GM04504 (cell line): Measurements from ENCODE around the gene CDH15.

Source experiments
- DNase-seq: peaks from one replicate; pipeline ENCODE4 v3.0.0-alpha.2; 2012; ENCODE audit warnings: low read depth

Gene CDH15

DNA sequence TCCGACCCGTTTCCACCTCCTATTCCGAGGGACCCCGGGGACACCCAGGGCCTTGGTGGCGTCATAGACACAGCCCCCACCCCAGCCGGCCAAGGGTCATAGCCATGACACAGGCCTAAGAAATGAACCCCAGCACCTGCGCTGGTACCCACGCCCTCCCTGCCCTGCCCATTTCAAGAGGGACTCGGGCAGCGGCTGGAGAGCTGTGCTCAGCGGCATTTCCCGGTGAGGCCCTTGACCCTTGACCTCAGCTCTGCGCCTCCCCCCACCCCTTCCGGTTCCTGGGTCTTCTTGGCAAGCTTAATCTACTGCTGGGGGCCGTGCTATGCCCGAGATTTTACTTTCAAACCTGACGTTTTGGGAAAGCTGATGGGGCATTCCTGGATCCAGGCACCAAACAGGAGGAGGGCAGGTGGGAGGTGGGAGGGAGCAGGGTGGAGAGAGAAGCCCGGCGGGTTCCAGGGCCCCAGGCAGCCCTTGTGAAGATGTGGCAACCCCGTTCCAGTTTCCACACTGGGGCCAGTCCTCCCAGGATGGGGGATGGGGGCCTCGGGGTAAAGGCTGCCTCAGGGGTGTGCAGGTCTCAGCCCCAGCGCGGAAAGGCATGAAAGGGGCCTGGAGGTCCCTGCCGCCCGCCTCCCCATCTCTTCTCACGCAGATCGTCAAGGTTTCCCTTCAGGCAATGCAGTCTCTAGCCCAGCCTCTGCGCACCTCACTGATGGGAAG, 28.7 kb downstream of the CDH15 start, which contains the start of gene SLC22A31:
Gene SLC22A31 (minus strand): TSS at position 414 of the 726 bp plus-strand sequence. CDS start 36 bp downstream, at position 378.
- no peak for DNase-seq

DNA sequence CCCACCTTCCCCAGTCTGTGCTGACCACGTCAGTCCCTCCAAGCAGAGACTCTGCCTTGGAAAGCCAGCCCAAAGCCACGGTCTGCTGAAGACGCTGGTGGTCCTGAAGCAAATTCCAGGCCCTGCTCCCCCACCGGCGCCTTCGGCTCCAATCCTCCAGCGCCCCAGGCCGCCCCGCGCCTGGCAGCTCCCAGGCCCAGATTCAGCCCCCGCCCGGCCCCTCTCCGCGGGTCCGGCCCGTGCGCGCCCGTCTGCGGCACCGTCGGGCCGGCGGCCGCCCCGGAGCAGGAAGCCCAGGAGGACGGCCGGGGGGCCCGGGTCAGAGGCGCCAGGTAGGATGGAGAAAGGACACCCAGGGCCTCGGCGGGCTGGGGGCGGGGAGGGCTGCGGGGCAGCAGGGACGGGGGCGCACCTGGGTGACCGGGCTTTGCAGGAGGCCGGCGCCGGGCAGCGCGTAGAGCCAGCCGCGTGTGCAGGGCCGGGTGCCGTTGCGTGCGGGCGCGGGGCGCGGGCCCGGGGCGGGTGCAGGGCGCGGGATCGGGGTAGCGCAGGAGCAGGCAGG, 29.4 kb downstream of the CDH15 start:
- DNase-seq, result no peak

GRCh38 chr16:89201439-89202377, 30.2 kb downstream of the CDH15 start:
- no peak for DNase-seq

- DNase-seq, result no peak
Measured at GRCh38 chr16:89202422-89203215, 31.1 kb downstream of the CDH15 start.

GRCh38 chr16:89207993-89208392, 36.4 kb downstream of the CDH15 start:
- no peak for DNase-seq

- no peak for DNase-seq
Measured at GRCh38 chr16:89209522-89210044, 38.0 kb downstream of the CDH15 start.

DNA sequence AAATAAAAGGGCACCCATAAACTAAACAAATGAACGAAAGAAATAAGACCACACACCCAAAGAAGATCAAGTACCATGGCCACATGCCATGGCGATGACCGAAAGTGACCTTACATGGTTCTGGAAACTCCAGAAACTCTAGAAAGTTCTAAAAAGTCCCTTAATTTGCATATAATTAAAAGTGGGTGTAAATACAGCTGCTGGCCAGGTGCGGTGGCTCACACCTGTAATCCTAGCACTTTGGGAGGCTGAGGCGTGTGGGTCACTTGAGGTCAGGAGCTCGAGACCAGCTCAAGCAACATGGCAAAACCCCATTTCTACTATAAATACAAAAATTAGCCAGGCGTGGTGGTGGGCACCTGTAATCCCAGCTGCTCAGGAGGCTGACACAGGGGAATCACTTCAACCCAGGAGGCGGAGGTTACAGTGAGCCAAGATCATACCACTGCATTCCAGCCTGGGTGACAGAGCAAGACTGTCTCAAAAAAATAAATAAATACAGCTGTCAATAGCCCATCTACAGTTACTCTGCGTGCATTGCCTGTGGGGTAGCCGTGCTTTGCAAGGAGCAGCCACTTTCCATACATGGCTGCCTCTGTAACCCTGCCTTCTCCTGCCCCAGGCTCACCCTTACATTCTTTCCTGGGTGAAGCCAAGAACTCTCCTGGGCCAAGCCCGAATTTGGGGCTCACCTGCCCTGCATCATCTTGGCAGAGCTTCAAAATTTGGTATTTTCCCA, 38.8 kb downstream of the CDH15 start:
- no peak for DNase-seq

DNA sequence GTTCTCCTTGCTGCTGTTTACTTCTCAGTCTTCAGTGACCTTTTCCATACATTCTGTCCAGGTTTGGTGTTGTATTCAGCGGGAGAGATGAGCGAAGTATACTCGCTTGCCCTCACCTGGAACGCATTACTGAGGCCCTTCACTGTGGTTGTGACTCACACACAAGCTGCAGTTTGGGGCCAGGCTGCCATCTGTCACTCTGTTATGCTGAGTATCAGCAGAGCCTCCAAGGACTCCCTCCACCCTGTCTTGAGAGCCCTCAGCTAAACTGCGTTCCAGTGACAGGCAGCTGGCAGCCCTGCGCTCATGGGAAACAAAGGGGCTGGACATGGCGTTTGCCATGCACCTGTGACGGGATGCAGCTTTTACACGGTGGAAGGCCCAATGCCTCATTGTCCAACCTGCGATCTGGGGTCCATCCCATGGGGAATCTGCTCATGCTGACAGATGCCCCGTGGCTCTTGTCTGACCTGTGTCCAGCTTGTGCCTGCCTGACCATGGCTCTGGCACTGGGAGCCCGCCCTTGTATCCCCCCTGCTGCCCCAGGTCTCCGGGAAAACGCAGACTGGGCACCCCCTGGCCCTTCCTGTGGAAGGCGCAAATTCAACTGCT, 39.5 kb downstream of the CDH15 start:
- DNase-seq, result peak; percentile 52

GRCh38 chr16:89216315-89217137, 45.0 kb downstream of the CDH15 start:
- DNase-seq, result peak; percentile 52

DNA sequence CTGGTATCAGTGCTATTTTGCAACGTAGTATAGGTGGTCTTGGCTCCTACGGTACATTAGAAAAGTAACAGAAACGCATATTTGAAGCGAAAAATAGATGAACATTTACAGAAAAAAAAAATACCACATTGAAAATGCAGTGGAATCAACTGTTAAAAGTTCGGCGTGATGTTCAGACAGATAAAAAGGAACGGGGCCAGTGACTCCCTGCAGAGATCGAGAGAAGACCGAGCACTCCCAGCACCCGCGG, 45.5 kb downstream of the CDH15 start:
- no peak for DNase-seq

DNA sequence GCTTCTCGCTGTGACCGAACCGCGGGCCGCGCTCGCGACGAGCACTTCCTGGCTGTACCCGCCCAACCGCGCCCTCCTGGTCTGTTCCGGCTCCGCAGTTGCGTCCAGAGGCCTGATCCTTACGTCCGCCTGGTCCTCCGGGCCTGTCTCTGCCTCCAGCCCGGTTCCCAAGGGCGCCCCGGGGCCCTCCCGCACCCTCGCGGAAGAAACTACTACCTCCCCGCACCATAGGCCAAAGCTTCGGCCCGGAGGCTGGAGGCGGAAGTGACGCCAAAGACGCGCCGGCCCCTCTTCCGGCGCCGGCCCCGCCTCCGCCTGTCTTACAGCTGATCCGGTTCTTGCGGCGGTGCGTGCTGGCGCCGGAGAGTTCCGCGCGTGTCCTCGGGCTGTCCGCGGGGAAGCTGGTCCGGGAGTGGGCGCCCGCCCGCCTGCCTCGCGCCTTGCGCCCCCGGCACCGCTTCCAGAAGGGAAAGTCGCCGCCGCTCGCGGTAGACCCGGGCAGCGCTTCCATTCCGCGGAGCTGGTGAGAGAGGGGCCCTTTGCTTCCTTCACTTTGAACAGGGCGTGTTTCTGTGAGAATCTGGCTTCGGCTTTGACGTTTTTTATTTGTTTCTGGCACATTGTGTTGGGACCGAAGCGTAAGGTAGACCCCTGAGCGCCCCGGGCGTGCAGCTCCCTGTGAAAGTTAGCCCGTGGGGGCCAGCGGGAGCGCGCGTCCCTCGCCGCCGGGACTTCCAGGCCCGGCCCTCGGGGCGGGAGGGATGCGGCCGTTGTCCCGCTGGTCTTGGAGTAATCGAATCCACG, 46.0 kb downstream of the CDH15 start, which contains the start of gene ZNF778:
Gene ZNF778 (plus strand): TSS at position 316 of the 804 bp plus-strand sequence. CDS start 3,425 bp downstream, outside the sequence.
- DNase-seq, result peak; percentile 57

GRCh38 chr16:89219365-89219764, 47.8 kb downstream of the CDH15 start:
- DNase-seq, result no peak

GRCh38 chr16:89221604-89222003, 50.1 kb downstream of the CDH15 start:
- DNase-seq, result no peak

DNA sequence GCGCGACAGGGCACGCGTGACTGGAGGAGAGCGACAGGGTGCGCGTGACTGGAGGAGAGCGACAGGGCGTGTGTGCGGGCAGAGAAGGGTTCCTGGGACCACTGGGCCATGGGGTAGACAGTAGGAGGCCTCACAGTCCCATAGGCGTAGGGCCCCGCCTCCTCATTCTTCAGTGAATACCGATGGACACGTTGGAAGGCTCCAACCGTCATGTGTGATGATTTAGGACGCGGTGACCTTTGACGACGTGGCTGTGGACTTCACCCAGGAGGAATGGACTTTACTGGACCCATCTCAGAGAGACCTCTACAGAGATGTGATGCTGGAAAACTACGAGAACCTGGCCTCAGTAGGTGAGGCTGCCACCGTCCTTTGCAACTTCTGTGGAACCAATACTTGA, 51.4 kb downstream of the CDH15 start:
- no peak for DNase-seq

DNA sequence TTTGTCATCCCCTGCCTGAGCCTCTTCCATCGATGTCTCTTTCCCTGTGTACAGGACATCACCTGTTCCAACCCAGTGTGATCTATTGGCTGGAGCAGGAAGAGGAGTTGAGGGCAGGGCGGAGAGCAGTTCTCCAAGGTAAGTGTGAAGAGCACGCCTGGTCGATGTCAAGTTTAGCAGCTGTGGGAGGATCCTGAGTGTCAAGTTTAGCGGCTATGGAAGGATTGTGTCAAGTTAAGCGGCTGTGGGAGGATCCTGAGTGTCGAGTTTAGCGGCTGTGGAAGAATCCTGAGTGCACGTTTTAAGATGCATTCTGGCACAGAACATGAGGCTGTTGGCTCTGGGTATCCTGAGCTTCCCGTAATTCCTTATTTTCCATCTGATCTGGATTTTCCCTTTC, 53.1 kb downstream of the CDH15 start:
- DNase-seq, result no peak

DNA sequence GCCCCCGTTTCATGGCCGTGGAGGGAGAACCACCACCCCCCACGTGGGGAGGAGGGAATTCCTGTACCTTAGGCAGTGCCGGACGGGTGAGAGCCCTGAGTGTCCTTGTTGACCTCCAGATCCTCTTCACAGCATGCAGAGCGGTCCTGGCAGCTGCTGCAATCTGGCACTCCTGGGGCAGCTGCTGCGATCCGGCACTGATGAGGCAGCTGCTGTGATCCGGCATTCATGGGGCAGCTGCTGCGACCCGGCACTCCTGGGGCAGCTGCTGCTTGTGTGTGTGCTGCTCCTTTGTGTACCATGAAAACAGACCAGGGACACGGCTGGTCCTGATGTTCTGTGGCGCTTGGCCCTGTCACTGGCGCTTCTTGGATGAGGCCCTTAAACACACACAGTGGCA, 58.7 kb downstream of the CDH15 start:
- no peak for DNase-seq

DNA sequence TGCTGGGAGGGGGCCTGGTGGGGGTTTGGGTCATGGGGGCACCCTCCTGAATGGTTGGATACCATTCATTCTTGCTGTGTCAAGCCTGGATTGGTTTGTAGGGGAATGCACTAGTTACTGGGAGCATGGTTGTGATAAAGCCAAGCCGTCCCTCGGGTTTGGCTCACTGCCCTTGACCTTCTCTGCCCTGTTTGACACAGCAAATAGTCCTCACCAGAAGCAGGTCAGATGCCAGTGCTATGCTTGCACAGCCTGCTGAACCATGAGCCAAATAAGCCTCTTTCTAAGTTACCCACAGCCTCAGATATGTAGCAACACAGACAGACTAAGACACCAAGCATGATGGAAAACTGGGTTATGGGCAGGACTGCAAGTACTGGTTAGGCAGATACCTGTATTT, 60.6 kb downstream of the CDH15 start:
- no peak for DNase-seq

GRCh38 chr16:89233678-89234490, 62.3 kb downstream of the CDH15 start:
- no peak for DNase-seq
